GM18861 (cell line): ENCODE measurements around the gene ESRRA.
"Not testable (repeated sequence)": the region's sequence is repeated elsewhere in the genome, so short reads cannot be mapped to it uniquely, and the experiment has no call there.

Experiments used
- ATAC-seq: cut with Tn5 transposase; IDR thresholded peaks from one replicate; pipeline ENCODE4 v1.9.1; 2021; ENCODE audit not compliant: unreplicated experiment

Gene ESRRA

DNA sequence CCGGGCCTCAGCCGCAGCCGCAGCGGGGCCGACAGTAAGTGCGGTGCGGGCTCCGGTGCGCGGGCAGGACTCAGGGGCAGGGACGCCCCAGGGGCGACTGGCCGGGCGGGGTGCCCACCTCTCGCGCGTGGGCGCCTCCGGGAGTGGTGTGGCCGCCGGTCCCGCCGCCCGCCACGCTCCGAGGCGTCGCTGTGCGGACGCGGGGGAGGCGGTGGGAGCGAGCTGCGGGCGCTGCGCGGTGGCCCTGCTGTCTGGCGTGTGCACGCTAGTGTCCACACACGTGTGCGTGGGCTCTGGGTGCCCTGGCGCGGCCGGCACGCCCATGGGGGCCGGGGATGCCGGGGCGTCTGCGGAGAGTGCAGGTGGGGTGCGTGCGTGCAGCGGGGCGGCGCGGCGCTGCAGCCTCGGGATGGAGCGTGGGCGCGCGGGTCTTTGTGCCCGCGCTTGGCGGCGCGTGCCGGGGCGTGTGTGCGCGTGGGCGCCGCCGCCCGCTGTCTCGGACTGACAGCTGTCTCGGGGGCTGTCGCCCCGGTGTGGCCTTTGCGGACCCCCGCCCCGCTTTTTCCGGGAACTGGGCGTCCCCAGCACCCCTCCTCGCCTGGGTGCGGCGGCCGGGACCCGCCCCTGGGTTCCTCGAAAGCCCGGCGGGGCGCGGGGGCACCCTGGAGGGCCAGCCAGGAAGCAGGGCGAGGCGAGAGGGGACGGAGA lies 13.4 kb upstream of the ESRRA start:
- no peak for ATAC-seq

GRCh38 chr11:64292460-64293254 lies 12.7 kb upstream of the ESRRA start:
- no peak for ATAC-seq

- ATAC-seq = no peak
Observed at GRCh38 chr11:64294774-64295173, 10.6 kb upstream of the ESRRA start.

- ATAC-seq = no peak
Observed at GRCh38 chr11:64295760-64296159, 9.6 kb upstream of the ESRRA start.

DNA sequence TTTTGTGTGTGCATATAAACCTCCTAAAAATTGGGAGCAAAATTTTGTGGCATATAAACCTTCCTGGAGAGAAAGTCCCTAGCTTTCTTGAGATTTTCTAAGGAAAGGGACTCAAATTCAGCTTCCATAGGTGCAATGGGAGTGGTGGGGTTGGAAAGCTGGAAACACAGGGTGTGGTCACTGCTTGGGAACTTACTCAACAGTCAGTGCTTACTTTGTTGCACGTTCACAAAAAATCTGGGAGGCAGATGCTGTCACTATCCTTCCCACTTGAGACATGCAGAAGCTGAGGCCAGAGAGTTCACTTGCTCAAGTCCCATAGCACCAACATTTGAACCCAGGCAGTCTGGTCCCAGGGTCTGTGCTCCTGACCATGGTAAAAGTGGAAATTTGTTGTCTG lies 9.1 kb upstream of the ESRRA start:
- no peak for ATAC-seq

- no peak for ATAC-seq
Observed at GRCh38 chr11:64296830-64297698, 8.3 kb upstream of the ESRRA start.

- ATAC-seq = no peak
Observed at GRCh38 chr11:64297699-64298358, 7.5 kb upstream of the ESRRA start.

DNA sequence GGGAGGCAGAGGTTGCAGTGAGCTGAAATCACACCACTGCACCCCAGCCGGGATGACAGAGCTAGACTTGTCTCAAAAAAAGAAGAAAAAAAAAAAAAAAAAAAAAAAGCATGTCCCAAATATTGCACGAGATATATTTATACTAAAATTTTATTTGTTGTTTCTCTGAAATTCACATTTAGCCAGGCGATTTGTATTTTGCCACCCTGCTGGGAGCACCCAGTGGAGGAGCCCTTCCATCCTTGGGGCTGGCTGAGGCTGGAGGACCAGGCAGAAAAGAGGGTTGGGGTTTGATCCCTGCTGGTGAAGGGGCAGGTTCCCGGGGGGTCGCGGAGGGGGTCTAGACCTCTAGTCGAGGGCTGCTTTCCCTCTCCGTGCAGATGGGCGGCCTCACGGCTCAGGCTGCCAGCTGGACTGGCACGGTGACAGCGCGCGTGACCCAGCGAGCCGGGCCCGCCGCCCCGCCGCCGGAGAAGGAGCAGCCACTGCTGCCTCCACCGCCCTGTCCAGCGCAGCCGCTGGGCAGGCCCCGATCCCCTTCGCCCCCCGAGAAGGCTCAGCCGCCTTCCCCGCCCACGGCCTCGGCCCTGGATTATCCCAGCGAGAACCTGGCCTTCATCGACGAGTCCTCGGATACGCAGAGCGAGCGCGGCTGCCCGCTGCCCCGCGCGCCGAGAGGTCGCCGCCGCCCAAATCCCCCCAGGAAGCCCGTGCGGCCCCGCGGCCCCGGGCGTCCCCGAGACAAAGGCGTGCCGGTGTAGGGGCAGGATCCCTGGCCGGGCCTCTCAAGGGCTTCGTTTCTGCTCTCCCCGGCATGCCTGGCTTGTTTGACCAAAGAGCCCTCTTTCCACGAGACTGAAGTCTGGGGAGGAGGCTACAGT lies 6.1 kb upstream of the ESRRA start:
- ATAC-seq = no peak

DNA sequence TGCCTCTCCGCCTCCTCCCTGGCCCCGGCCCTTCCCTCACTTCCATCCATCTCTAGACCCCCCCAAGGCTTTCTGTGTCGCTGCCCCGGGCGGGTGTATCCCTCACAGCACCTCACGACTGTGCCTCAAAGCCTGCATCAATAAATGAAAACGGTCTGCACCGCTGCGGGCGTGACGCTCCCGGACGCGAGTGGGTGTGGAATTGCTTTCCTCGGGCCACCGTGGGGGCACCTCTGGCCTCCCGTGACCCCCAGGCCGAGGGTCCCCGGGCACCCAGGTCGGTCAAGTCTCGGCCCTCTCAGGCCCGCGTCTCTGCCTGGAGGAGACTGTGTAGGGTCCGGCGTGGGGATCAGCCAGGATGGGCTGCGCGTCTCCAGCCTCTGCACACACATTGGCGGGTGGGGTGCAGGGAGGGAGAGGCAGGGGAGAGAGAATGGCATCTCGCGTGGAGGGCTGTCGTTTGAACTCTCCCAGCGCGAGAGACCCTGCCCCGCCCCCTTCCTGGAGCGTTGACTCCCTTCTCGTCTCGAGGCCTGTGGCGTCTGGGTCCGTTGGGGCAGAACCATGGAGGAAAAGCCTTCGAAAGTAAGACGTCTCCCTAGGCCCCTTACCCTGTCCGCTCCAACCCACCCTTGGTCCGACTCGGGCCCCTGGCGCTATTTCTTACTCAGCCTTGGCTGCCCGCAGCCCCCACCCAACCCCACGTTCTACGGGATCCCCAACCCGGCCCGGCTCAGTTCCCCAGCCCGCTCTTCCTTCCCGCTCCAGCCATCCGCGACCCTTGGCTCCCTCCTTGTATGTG lies 5.3 kb upstream of the ESRRA start, which contains the start of gene CATSPERZ:
CATSPERZ (plus strand) TSS at position 512 of the 802 bp plus-strand sequence; CDS start at position 565, 53 bp downstream.
- ATAC-seq = no peak

GRCh38 chr11:64303109-64304031 lies 2.0 kb upstream of the ESRRA start:
- ATAC-seq = no peak

GRCh38 chr11:64304032-64304315 lies 1.4 kb upstream of the ESRRA start:
- ATAC-seq = no peak

- ATAC-seq = peak; percentile 22
Observed at GRCh38 chr11:64304316-64305072, 830 bp upstream of the ESRRA start.

- ATAC-seq = peak; percentile 23
Observed at GRCh38 chr11:64305691-64306562, 603 bp downstream of the ESRRA start.

DNA sequence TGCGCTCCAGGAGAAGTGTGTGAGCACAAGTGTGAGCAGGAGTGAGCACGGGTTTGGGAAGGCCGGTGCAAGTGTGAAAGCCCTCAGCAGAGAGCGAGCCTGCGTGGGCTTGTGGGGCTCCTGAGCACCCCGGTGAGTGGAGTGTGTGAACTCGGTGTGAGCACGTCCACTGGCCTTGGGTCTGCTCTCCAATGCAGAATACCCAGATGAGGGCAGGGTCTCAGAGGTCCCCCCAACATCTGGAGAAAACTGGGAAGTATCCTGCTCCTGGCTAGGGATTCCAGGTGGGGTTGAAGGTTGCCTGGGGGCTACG lies 1.2 kb downstream of the ESRRA start:
- no peak for ATAC-seq

DNA sequence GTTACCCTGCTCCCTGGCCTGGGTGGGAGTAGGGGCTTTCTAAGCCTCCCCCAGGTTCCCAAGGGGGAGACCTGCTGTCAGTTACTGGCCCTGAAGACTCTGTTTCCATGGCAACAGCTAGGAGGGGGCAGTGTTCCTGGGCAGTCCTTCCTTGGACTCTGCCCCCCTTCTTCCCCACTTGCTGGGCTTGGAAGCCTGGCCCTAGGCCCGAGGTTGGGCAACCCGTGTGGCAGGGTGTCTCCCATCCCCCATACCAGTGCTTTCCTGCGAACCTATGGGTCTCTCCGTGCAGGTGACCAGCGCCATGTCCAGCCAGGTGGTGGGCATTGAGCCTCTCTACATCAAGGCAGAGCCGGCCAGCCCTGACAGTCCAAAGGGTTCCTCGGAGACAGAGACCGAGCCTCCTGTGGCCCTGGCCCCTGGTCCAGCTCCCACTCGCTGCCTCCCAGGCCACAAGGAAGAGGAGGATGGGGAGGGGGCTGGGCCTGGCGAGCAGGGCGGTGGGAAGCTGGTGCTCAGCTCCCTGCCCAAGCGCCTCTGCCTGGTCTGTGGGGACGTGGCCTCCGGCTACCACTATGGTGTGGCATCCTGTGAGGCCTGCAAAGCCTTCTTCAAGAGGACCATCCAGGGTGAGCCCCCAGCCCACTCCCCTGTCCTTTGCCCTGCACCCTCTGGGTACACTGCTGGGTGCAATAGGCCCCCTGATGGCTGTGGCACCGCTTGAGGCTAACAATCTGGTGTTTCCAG lies 1.7 kb downstream of the ESRRA start:
- no peak for ATAC-seq

GRCh38 chr11:64307795-64308194 lies 2.5 kb downstream of the ESRRA start:
- not testable (repeated sequence) for ATAC-seq
